CD1c-positive myeloid dendritic cell (primary cell): ENCODE data around the gene ATN1.

Source experiments
- DNase-seq: peaks from one replicate; pipeline ENCODE4 v3.0.0-alpha.2; 2016; ENCODE audit errors: extremely low spot score

ATN1 gene

DNA sequence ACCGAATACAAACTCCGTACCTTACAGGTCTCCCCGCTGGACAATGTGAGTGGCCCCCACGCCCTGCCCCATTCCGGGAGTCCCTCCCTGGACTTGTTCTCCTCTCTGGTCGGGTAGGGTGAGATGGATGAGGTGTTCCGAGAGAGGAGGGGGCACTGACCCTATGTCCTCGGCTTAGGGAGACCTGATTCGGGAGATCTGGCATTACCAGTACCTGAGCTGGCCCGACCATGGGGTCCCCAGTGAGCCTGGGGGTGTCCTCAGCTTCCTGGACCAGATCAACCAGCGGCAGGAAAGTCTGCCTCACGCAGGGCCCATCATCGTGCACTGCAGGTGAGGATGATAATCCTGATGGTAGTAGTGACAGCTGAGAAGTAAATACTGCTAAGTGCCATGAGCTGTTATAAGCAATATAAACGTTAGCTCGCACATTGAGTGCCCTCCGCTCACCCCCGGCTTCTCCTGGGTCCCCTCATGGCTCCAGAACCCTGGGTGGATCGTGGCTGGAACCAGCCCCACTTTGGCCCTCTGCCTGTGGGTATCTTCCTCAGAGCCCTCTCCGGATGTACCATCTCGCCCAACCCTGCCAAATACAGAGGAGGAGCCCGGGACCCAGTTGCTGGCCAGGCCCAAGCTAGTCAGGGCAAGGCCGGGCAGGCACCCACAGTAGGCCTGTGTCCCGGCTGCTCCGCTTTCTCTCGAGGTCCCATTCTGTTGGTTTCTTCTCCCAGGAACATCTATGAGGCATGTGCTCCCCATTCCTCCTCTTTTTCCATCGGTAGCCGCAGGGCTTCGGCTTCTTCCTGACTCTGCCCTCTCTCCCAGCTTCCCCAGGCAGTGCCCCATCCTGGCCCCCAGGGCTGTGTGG, 30.2 kb downstream of the ATN1 start:
- DNase-seq: no peak

DNA sequence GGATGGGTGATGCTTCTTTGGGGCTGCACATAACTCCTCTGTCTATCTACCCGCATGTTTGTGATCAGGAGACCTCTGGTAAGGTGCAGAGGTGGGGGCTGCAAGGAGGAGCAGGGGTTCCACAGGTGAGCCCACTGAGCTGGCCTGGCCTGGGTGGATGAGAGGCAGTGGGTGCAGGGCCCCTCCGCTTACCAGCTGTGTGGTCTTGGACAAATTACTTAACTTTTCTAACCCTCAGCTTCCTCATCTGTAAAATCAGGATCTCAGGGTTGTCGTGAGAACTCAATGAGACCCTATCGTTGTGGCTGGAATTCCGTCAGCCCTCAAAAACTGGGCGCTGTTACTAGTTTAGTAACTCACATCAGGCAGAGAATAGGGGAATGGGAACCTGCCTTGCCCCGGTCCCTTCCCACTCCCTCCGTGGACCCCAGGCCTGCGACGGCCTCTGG, 30.9 kb downstream of the ATN1 start:
- peak; percentile 86 for DNase-seq

DNA sequence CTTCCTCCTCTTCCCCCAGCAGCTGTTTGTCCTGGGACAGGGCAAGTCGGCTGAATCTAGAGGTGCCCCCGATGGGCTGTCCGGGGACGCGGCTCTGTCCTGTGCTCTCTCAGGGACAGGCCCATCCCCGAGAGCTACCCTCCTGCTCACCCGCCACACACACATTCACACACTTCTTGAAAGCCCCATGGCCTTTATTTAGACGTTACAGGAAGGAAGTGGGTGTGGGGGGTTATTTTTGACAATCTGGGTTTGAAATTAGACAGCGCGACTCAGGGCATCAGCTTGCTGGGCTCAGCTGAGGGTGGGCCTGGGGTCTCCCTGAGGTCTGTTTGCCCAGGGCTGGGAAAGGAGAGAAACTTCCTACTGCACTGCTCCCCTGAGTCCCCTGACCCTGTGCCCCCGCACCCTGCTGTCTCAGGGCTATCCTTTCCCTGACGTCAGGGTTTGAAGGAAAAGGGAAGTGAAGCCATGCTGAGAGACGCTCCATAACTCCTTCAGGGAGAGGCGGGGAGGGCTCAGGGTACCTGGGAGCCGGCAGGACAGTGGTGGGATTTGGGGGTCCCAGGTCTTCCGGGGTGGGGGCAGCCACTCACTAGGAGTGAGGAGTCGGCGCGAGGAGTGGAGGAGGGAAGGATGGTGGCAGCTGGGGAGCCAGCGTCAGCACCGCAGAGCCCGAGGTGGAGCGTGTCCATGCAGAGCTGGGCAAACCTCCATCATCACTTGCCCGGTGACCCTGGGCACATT, 31.5 kb downstream of the ATN1 start:
- DNase-seq: peak; percentile 90

DNA sequence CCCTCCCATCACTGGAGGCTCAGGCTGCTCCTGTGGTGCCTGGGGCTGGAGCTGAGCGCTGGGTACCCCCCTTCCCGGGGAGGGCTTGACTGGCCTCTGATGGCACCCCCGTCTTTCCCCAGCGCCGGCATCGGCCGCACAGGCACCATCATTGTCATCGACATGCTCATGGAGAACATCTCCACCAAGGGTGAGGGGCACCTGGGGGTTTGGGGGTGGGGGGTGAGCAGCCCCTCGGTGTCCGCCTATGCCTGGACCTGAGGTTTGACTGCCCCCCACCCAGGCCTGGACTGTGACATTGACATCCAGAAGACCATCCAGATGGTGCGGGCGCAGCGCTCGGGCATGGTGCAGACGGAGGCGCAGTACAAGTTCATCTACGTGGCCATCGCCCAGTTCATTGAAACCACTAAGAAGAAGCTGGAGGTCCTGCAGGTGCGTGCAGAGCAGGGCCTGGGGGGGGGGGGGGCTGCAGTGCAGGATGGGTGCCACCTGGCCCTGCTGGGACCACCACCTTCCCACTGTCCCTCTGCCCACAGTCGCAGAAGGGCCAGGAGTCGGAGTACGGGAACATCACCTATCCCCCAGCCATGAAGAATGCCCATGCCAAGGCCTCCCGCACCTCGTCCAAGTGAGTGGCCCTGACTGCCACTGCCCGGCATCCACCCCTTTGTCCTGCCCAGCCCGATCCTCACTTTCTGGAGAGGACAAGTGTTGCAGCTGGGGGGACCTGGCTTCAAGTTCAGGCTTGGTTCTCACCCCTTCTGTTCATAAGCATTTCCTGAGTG, 32.2 kb downstream of the ATN1 start:
- DNase-seq: no peak

DNA sequence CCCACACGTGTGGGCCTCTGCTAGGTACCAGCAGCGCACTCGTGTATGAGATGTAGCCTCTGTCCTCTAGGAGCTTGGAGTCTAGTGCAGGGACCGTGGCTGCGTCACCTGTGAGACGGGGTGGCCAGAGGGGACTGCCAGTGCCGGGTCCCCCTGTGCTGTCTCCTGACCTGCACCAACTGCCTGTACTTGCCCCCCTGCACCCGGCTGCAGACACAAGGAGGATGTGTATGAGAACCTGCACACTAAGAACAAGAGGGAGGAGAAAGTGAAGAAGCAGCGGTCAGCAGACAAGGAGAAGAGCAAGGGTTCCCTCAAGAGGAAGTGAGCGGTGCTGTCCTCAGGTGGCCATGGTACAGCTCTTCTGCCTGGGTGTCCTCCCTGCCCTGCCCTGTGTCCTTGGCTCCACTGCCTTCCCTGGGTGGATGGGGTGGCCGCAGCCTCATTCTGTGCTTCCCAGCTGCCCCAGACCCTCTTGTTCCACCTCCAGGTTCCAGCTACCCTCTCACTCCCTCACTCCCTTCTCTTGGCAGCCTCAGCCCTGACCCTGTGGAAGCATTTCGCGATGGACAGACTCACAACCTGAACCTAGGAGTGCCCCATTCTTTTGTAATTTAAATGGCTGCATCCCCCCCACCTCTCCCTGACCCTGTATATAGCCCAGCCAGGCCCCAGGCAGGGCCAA, 33.0 kb downstream of the ATN1 start:
- DNase-seq: peak; percentile 65

DNA sequence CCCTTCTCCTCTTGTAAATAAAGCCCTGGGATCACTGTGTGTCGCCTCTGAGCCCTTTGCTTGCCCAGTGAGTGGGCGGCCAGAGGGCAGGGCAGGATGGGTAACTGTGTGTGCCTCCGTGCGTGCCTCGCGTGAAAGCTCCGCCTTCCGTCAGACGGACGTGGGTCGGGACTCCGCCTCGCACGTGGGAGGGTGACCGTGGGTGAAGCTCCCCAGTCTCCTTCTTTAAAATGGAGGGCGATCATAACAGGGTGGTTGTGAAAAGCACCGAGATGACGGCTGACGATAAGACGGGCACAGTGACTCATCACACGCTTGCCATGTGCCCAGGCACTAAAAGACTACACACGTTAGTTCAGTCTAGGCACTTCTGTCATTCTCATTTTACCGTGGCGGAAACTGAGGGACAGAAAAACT, 33.5 kb downstream of the ATN1 start:
- DNase-seq: peak; percentile 98

DNA sequence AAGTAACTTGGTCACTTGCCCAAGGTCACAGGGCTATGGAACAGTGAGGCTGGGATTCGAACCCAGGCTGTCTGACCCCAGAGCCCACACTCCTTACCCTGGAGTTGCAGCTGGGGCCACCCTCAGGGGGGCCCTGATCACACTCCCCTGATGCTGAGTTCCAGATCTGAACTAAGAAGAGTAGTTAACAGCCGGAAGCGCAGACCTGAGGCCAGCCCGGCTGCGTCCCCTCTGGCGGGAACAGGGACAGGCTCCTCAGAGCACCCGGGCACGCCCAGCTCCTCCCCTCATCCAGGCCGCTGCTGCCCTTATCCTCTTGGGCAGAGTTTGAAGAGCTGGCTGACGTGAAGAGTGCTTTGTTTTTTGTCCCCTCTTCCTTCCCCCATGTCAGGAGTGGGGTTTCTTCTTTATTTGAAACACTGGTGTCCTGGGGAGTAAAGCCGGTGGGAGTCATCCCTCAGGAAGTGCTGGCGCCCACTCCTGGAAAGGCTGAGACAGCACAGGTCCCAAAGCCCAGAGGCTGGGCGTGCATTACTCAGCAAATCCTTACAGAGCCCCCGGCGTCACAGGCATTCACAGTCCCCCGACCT, 34.0 kb downstream of the ATN1 start:
- DNase-seq: peak; percentile 70

DNA sequence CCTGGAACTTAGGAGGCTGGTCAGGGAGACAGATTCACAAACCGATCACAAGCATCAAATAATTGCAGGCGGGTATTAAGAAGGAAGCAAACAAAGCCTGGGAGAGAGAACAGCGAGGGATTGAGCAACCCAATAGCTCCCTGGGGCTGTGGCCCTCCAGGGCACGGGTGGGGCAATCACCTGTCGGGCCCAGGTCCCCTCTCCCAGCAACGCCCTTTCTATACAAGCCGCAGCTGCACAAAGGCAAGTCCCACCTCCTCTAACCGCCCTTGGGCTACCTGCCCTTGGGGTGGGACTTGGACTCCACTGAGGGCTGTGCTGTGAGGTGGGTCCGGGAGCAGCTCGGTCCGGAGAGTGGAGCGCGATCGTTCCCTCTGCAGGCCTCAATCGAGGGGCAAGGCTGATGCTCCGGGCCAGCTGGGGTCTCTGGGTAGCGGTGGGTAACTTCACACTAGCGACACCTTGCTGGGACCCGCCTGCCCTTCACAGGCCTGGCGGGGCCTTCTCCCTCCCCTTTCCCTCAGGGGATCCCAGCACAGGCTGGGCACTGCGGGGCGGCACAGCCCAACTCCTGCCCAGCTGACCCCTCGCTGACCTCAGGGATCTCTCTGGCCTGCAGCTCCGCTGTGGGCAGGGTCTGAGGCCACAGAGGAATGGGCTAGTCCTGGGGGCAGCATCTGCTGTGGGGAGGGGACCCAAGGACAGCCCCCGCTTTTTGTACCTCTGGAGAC, 34.7 kb downstream of the ATN1 start:
- no peak for DNase-seq

DNA sequence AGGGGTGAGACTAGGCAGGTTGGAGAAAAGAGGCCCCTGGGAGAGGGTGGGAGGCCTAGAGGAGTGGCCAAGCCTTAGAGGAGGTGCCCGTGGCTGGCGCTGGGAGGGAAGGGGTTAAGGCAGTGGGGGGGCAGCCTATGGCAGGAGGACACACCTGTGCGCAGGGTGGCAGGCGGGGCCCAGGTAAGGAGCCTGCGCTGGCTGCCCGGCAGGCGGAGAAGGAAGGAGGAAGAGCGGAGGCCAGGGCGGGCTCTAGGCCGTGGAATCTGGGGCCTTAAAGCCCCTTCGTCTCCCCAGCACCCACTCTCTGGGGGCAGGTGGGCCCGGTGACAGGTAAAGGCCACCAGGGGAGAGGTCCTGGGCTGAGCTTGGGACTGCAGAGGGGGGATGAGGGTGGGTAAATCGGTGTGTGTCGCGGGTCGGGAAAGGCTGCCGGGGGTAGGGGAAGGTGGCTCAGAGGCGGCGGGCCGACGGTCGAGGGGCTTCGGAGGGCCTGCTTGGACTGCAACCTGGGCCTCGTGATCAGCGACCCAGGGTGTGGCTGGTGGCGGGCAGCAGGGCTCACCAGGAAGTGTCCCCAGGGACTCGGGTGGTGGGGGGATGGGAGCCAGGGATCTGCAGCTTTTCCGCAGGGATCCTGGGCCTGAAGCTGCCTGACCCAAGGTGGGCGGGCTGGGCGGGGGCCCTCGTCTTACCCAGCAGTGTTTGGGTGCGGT, 35.4 kb downstream of the ATN1 start:
- no peak for DNase-seq

DNA sequence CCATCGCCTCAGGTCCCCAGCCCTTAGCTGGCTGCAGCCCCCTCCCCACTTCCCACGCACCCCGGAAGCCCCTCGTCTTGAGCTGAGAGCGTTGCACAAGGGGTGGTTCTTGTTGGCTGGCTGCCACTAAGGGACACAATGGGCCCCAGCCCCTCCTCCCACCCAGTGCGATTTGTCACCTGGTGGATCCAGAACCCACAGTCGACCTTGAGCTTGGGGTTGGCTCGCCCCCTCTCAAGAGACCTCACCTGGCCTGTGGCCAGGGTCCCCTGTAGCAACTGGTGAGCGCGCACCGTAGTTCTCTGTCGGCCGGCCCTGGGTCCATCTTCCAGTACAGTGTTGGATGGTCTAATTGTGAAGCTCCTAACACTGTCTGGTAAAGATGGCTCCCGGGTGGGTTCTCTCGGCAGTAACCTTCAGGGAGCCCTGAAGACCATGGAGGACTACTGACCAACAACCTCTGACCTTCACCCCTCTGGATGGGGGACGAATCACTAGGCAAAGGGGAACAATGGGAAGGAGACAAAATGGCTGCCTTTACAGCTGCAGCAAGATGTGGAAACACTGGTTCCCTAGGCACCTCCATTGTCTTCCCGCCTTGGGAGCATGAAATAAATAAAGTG, 36.1 kb downstream of the ATN1 start:
- no peak for DNase-seq

DNA sequence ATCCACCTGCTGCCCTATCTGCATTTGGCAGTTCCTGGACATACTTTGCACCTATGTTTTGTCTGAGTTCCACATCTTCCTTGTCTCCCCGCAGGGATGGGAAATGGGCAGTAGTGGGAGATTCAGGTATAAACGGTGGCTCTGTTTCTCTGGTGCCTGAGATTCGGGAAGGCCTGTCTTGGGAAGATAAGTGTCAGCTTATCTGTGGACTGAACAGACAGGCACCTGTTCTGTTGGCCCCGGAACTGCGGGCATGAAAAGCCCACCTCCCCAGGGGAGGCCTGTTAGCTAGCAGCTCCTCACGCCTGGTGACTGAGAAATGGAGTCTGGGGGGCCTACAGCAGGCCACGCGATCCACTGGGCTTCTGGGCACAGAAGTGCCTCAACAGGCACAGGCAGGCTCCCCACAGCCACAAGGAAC, 36.9 kb downstream of the ATN1 start:
- DNase-seq: no peak

DNA sequence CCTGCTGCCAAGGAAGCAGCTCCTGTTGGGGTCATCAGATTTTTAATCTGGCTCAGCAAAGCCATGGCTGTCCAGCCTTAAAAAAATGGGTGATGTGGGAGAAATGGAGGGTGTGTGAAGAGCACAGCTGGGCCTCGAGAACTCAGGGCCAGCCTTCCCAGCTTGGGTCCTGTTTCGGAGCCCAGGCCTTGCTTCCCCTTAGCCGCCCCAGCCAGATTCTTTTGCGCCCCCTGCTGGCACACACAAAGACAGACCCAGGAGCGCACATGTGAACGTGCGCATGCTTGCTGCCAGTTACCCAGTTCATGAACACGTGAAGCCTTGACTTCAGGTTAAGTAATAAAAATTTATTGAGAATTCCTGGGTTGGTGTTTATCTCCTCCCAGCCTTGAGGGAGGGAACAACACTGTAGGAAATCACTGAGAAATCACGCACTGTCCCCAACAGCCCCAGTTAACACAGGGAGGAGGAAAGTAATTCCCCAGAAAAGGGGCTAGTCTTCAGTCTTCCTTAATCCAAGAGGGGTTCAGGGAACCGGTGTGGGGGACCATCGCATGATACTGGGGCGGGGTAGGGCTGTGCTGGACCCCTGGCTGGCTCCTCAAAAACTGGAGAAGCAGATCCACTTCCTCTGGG, 37.4 kb downstream of the ATN1 start:
- DNase-seq: peak; percentile 93

DNA sequence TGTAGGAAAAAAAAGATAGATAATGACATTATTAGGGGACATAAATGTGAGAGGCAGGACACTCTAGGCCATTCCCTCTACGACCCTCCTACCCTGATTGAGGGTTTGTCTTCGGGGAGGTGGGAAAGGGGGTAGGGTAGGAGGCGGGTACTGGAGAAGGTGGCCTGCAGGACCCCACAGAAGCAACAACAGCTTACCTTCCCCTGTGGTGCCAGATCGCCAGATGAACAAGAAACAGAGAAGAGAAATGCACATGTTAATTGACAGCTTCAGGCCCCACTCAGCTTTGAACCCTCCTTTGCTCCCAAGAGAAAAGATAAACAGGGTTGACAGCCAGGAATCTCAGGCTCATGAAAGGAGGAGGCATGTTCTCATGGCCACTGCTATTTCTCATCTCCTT, 38.0 kb downstream of the ATN1 start:
- DNase-seq: no peak

DNA sequence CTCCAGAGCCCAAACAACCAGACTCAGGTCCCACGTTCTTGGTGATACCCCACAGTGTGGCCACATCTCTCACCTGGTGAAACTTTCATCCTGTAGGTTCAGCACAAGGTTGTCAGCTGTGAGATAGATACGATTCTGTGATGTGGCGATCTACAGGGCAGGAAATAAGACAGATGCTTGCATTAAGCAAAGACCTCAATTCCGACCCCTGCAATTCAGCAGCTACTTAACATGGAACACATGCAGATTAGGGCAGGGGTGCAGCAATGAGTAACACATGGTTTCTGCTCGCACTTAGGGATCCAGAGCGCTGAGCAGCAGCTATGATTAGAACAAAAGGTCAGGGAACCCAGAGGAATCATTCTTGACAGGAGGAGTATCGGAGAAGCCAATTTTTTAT, 38.6 kb downstream of the ATN1 start:
- DNase-seq: no peak

DNA sequence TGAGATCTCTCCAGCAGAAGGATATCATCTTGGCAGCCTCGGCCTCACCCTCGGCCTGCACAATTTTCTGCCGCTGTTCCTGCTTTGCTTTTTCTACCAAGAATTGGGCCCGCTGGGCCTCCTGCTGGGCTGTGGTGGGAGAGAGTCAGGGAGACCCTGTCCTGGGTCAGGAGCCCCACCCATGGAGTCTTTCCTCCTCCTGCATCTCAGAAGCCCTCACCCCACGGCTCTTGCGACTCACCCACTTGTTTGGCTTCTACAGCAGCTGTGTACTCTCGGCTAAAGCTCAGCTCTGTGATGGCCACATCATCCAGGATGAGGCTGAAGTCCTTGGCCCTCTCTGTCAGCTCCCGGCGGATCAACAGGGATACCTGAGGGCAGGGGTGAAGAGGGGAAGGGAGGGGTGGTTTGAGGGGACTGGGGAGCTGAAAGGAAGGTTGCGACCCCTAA, 39.9 kb downstream of the ATN1 start:
- no peak for DNase-seq

DNA sequence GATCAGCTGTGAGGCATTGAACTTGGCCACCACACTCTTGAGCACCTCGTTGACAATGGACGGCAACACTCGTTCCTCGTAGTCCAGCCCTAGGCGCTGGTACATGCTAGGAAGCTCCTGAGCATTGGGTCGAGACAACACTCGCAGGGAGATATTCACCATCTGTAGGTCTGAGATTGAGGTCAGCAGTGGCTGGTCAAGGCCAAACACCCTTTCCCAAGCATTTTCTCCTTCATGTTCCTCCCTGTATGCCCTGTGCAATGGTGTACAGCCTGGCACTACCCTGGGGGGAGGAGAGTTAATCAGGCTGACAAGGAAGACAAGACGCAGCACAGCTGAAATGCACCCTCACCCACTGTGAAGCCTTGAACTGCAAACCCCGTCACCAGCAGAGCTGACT, 40.7 kb downstream of the ATN1 start:
- no peak for DNase-seq

DNA sequence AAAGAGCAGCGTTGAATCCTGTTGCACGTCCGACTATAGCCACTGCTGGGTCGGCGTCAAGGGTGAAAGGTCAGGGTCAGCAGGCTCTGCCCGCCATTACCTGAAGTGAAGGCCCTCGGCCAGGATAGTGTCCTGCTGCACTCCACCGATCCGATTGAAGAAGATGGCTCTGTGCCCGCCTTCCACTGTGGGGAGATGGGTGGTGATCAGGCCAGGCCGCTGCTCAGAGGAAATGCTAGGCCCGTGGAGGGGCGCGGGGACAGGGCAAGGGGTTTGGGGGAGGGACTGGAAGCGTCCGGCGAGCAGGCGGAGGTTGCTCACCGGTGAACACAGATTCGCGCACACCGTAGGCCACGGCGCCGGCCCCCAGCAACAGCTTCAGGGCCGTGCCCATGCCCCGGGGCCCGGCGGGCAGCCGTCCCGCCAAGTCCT, 42.4 kb downstream of the ATN1 start:
- no peak for DNase-seq

DNA sequence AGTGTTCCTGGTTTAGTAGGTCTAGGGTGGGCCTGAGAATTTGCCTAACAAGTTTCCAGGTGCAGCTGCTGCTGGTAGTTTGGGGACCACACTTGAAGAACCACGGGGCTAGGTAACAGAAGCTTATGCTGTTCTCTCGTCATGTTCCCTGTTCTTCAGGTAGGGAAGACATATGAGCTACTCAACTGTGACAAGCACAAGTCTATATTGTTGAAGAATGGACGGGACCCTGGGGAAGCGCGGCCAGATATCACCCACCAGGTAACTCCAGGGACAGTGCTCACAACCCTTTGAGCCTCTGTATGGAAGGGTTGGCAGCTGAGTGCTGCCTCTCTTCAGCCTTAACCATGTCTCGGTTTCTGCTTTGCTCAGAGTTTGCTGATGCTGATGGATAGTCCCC, 46.4 kb downstream of the ATN1 start:
- DNase-seq: no peak
